Body of pancreas (tissue), 4 donors: ENCODE results near the gene IQSEC1. TPM values are rescaled to one million over a fixed set of nuclear protein-coding genes. Genes with fewer than 3 reads are reported as not detected.

Source experiments
- ATAC-seq: fragments of 150-250 bp; one replicate; pipeline ENCODE4 v1.9.1; 2016
- DNase-seq, 4 donors: peaks; one replicate each; pipeline ENCODE4 v3.0.0-alpha.2; 2019
- H3K27ac ChIP-seq, 4 donors: fragments of 200-600 bp; sonication (generic); 1 replicate in 3 of 4; 2 replicates in 1 of 4; pipeline versions ENCODE4 v1.5.1 to v1.6.1; 2016 to 2019; ENCODE audit warnings: mild to moderate bottlenecking in 1 of 4, mixed read lengths in 1 of 4, moderate library complexity in 1 of 4
- H3K27me3 ChIP-seq, 2 donors: fragments of 200-600 bp; sonication (generic); one replicate each; pipeline ENCODE4 v1.6.0; 2016; ENCODE audit warnings: mild to moderate bottlenecking in 1 of 2
- H3K36me3 ChIP-seq, 2 donors: fragments of 200-600 bp; sonication (generic); replicated peaks in 1 of 2; 2 replicates each; pipeline ENCODE4 v1.5.1; 2016; ENCODE audit warnings: low read depth in 2 of 2; ENCODE audit not compliant: insufficient read depth in 1 of 2
- H3K4me1 ChIP-seq: fragments of 200-600 bp; sonication (generic); one replicate; pipeline ENCODE4 v1.6.0; 2016
- H3K4me3 ChIP-seq, 2 donors: fragments of 200-600 bp; sonication (generic); 1 replicate in 1 of 2; 2 replicates in 1 of 2; pipeline ENCODE4 v1.5.1; 2016 to 2019
- H3K9me3 ChIP-seq, 3 donors: fragments of 200-600 bp; sonication (generic); 1 replicate in 2 of 3; 2 replicates in 1 of 3; pipeline ENCODE4 v1.5.1; 2016
- POLR2A ChIP-seq, 3 donors: fragments of 450-650 bp; IDR thresholded peaks; one replicate each; pipeline ENCODE4 v1.6.1; 2016; ENCODE audit warnings: antibody characterized with exemption in 3 of 3, mild to moderate bottlenecking in 2 of 3
- WGBS, 2 donors: methylation state at CpG; one replicate each; pipeline ENCODE4 v1.1.5; 2017; 5-methylcytosine and 5-hydroxymethylcytosine counted together
- intact Hi-C: fragments of 100-400 bp; cut with DNase I; formaldehyde crosslinking; loops from one replicate; pipeline ENCODE4 v1.15.1; 2023
- total RNA-seq, 2 donors: library from RNA; depleted of rRNA; stranded (reverse); fragments of >200 nt; gene quantifications; one replicate each; pipeline ENCODE4 v1.1.0, GENCODE V29; 2016
- TF ChIP-seq, protein P1 (sequence below), 7 experiments: fragments of 450-650 bp in 4 of 7; fragments of 200-600 bp in 3 of 7; sonication (generic) in 3 of 7; IDR thresholded peaks; one replicate each; pipeline ENCODE4 v1.5.1; 2016 to 2019; ENCODE audit warnings: antibody characterized with exemption in 7 of 7

Gene IQSEC1
- total RNA-seq, 2 donors from 2014 or later: 29.6 to 42.2 TPM

DNA sequence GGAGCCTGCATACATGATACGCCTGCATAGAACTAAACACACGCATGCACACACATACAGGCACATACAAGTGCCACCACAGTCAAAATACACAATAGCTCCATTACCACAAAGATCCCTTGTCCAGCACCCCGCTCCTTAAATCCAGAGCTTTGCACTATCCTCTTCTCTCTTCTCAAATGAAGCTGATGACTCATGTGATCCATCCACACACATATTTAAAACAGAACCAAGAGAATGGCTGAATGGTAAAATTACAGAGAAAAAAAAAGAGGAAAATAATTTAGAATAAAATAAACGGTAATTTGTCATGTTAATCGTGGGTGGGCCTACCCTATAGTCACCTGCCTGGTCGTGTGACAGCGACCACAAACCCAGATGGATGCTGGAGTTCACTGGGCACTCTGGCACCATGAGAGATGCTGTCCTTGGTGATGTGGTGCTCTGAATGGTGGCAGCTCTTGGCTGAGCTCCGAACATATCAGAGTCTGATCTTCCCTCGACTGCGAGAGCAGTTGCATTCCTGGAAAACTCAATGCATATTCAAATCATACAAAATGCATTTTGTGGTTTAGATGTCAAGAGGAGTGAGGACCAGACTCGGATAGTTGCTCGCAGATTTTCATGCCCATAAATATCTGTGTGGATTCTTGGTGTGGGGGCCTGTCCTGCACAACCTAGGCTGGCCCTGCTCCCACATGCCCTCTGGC is 8.9 kb downstream of the IQSEC1 start:
- ATAC-seq: no peak

DNA sequence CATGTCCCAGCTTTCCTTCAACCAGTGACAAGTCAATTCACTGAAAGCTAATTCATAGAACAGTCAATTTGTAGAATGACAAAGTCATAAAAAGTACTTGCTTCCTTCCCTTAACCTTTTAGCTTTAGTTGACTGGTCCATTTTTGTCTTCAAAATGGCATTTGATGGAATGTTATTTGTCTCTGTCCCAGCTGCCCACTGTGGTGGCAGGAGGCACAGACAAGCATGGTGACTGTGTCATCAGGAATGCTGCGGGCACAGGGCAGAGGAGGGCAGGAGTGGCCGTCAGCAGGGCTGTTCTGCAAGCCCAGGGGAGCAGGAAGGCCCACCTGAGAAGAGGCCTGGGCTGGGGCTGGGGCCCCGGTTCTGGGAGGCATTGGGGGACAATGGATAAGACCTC is 10.0 kb downstream of the IQSEC1 start:
- no peak overlapping the region for H3K4me3 ChIP-seq
- no peaks in the 10 kb centered on the region for H3K9me3 ChIP-seq
- H3K27ac ChIP-seq: no peak overlapping the region
- DNase-seq: no peak
- 80 to 89% methylated on average over 3 of the region's 3 CpGs for WGBS, 2 donors
- intact Hi-C loops: no loop called here
- no peaks in the 10 kb centered on the region for H3K36me3 ChIP-seq
- ATAC-seq: no peak
- TF ChIP-seq POLR2A (IDR thresholded peaks at IDR 0.05): no peak
- TF ChIP-seq, protein P1, sequence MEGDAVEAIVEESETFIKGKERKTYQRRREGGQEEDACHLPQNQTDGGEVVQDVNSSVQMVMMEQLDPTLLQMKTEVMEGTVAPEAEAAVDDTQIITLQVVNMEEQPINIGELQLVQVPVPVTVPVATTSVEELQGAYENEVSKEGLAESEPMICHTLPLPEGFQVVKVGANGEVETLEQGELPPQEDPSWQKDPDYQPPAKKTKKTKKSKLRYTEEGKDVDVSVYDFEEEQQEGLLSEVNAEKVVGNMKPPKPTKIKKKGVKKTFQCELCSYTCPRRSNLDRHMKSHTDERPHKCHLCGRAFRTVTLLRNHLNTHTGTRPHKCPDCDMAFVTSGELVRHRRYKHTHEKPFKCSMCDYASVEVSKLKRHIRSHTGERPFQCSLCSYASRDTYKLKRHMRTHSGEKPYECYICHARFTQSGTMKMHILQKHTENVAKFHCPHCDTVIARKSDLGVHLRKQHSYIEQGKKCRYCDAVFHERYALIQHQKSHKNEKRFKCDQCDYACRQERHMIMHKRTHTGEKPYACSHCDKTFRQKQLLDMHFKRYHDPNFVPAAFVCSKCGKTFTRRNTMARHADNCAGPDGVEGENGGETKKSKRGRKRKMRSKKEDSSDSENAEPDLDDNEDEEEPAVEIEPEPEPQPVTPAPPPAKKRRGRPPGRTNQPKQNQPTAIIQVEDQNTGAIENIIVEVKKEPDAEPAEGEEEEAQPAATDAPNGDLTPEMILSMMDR (IDR thresholded peaks at IDR 0.05): no peak
- no peaks in the 10 kb centered on the region for H3K27me3 ChIP-seq
- H3K4me1 ChIP-seq: no peaks in the 10 kb centered on the region

More for the DNA sequence above, 8.9 kb downstream of the IQSEC1 start:
- intact Hi-C loops: no loop called here
- Histone ChIP-seq H3K4me1 (no peaks in the 10 kb centered on the region), H3K27me3 (no peaks in the 10 kb centered on the region), H3K27ac (no peak overlapping the region), H3K36me3 (no peaks in the 10 kb centered on the region), H3K9me3 (no peaks in the 10 kb centered on the region), H3K4me3 (no peak overlapping the region)
- DNase-seq: no peak
- WGBS, 2 donors: 73 to 78% methylated on average over 12 of the region's 12 CpGs
- TF ChIP-seq POLR2A (IDR thresholded peaks at IDR 0.05): no peak
- TF ChIP-seq, protein P1 (IDR thresholded peaks at IDR 0.05): no peak

DNA sequence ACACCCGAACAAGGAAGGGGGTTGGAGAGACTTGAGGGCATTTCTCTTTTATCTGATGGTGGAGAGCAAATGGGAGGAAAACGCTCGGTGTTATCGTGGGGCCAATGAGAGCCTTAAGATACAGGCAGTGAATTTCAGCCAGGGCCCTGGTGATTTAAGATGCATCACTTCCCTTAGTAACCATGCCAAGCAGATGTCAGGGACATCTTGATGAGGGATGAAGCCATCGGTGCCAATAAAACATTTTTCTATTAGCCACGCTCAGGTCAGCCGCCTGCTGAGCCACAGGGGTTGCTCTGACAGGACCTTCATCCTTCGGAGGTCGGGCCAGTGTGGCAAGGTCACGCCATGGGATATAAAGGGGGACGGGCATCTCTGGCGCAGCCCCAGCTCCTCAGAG is 10.6 kb downstream of the IQSEC1 start:
- no peak for TF ChIP-seq POLR2A (IDR thresholded peaks at IDR 0.05)
- TF ChIP-seq, protein P1 (IDR thresholded peaks at IDR 0.05): no peak
- Histone ChIP-seq H3K4me3 (no peak overlapping the region), H3K27me3 (no peaks in the 10 kb centered on the region), H3K27ac (no peak overlapping the region), H3K4me1 (no peaks in the 10 kb centered on the region), H3K36me3 (no peaks in the 10 kb centered on the region), H3K9me3 (no peaks in the 10 kb centered on the region)
- WGBS, 2 donors: 76 to 87% methylated on average over 12 of the region's 12 CpGs
- DNase-seq: no peak
- no peak for ATAC-seq
- intact Hi-C loops: no loop called here

DNA sequence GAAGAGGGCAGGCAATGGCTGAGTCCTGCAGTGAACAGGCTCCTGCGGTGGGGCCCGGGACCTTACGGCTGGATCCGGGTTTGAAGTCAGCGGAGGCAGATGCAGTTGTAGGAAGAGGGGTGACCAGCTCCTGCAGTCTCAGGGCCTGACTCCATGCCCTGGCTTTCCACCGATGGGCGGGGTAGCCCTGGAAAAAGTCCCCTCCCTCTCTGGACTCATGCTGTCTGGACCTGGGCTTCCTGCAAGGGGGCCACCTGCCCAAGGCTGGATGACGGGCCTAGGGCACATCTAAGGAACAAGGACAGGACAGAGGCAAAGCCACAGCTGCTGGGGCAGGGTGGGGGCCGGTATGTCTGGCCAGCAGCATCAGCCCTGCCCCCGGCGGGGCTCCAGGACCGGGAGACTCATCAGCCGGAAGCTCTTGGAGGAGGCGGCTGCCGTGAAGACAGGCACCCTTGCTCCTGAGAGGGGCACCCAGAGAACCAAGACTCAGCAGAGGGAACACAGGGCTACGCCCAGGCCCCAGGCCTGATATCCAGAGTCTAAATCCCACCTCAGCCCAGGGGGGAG is 12.8 kb downstream of the IQSEC1 start:
- TF ChIP-seq, protein P1 (IDR thresholded peaks at IDR 0.05): no peak
- TF ChIP-seq POLR2A (IDR thresholded peaks at IDR 0.05): no peak
- WGBS, 2 donors: 90 to 92% methylated on average over 14 to 16 of the region's 16 CpGs
- DNase-seq (no peak), ATAC-seq (no peak)
- no peak overlapping the region for H3K4me3 ChIP-seq
- no peaks in the 10 kb centered on the region for H3K4me1 ChIP-seq
- H3K36me3 ChIP-seq: no peaks in the 10 kb centered on the region
- H3K27me3 ChIP-seq: no peaks in the 10 kb centered on the region
- intact Hi-C loops: no loop called here
- H3K27ac ChIP-seq: no peak overlapping the region
- no peaks in the 10 kb centered on the region for H3K9me3 ChIP-seq
